PC-9 (cell line): ENCODE data around the gene NUDT10.

Experiments
- CTCF ChIP-seq: fragments of 200-600 bp; sonication (generic); conservative IDR thresholded peaks from 2 replicates; pipeline ENCODE4 v1.6.1; 2017; ENCODE audit warnings: mixed run types, antibody characterized with exemption, mild to moderate bottlenecking, moderate library complexity
- EZH2 ChIP-seq: fragments of 200-600 bp; sonication (generic); IDR thresholded peaks from 2 replicates; pipeline ENCODE4 v1.8.0; 2017; ENCODE audit warnings: antibody characterized with exemption, low read depth

- no peak for TF ChIP-seq CTCF
- no peak for TF ChIP-seq EZH2
Observed at GRCh38 chrX:51334276-51334675, 1.7 kb downstream of the NUDT10 start.
